ENCODE results near the gene LACTBL1. TPM values are rescaled to one million over a fixed set of nuclear protein-coding genes. Genes with fewer than 3 reads are reported as not detected.

The LACTBL1 gene
- total RNA-seq, 1 donor, result not detected

DNA sequence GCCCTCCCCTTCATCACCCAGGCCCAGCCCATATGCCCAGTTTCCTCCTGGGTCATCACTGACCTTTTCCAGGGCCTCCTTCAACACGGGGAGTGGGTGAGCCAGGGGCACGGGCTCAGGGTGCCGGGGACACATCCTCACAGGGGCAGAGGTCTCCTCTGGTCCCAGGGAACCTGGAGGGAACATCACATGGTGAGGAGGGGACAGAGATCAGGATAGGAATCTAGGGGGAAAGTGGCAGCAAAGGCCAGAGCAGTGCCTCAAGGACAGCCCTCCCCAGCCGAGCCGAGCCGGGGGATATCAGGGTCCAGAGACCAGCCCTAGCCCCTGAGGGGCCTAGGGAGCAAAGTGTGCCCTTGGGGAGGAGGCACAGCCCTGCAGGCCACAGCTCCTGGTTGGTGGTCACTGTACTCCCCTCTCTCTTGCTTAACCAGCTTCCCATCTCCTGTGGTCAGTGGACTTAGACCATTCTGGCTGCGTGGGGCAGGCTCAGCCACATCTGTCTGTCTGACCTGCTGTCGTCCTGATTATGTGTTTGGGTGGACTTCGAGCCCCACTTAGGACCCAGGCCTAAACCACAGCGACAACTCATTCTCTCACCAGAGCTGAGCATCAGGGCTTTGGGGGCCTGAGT lies 9.5 kb downstream of the LACTBL1 start:
- TF ChIP-seq CTCF (IDR thresholded peaks at IDR 0.05; ENCODE audit: insufficient read depth, low read length), result no peak
- H3K4me3 ChIP-seq (ENCODE audit: low read depth, low read length), result no peak overlapping the region
- DNase-seq (ENCODE audit: low read depth), result no peak

- DNase-seq (ENCODE audit: low read depth), result no peak
- H3K4me3 ChIP-seq (ENCODE audit: low read depth, low read length), result no peak overlapping the region
- no peak for TF ChIP-seq CTCF (IDR thresholded peaks at IDR 0.05; ENCODE audit: insufficient read depth, low read length)
Measured at GRCh38 chr1:22962558-22962957, 10.1 kb downstream of the LACTBL1 start.

DNA sequence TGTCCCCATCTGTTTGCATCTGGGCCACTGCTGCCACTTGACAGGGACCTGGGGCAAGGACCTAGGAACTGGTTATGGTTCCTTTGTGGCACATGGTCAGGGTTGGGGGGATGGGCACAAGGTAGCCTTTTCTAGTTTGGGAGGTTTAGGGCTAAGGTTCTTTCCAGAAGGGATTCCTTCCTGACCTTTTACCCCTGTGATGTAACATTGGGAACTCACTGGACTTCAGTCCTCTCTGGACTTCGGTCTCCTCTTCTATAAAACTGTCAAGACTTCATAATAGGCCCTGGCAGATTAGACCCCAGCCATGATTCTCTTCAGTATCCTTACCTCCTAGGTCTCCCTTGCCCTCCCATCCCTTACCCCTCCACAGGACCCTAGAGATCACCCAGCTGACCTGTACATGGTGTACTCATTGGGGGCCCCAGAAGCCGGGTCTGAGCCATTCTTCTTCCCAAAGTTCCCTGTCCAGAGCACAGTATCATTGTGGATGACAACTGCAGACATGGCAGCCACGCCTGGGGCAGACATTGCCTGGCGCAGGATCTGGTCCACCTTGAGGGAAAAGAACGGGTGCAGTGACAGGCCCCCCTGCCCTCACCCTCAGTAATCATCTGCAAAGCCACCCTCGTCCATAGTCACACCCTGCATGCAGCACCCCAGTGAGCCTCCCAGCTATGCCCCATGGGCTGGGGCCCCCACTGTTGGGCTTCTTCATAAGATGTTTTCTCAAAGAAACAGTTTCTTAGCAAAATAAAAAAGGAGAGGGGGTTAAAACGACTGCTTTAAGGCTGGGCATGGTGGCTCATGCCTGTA lies 12.9 kb downstream of the LACTBL1 start:
- no peak for DNase-seq (ENCODE audit: low read depth)
- H3K4me3 ChIP-seq (ENCODE audit: low read depth, low read length), result no peak overlapping the region
- TF ChIP-seq CTCF (IDR thresholded peaks at IDR 0.05; ENCODE audit: insufficient read depth, low read length), result no peak

- no peak for DNase-seq (ENCODE audit: low read depth)
- no peak for TF ChIP-seq CTCF (IDR thresholded peaks at IDR 0.05; ENCODE audit: insufficient read depth, low read length)
- no peak overlapping the region for H3K4me3 ChIP-seq (ENCODE audit: low read depth, low read length)
Measured at GRCh38 chr1:22958556-22958955, 14.1 kb downstream of the LACTBL1 start.

DNA sequence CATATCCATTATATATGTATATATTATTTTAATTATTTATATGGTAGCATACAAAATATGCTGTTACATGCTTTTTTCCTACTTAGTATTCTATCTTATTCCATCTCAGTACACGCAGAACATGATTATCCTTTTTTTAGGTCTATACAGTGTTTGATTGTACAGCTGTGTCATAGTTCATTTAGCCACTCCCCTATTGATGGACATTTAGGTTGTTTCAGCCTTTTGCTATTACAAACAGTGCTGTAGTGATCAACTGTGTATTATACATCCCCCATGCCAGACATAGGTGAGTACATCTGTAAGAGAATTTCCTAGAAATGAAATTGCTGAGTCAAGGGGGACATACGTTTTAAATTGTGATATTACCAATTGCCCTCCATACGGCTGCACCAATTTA lies 15.6 kb downstream of the LACTBL1 start:
- TF ChIP-seq CTCF (IDR thresholded peaks at IDR 0.05; ENCODE audit: insufficient read depth, low read length), result no peak
- DNase-seq (ENCODE audit: low read depth), result no peak

GRCh38 chr1:22955146-22955545 lies 17.5 kb downstream of the LACTBL1 start:
- no peak for DNase-seq (ENCODE audit: low read depth)
- no peak overlapping the region for H3K4me3 ChIP-seq (ENCODE audit: low read depth, low read length)
- TF ChIP-seq CTCF (IDR thresholded peaks at IDR 0.05; ENCODE audit: insufficient read depth, low read length), result no peak

More for the DNA sequence above, 15.6 kb downstream of the LACTBL1 start:
- H3K4me3 ChIP-seq (ENCODE audit: low read depth, low read length), result no peak overlapping the region

All from fibroblast of the aortic adventitia (primary cell).